Myocyte (in vitro differentiated cells): ENCODE results near the gene OR52R1. TPM values are rescaled to one million over a fixed set of nuclear protein-coding genes. Genes with fewer than 3 reads are reported as not detected.
"Not testable (repeated sequence)": the region's sequence is repeated elsewhere in the genome, so short reads cannot be mapped to it uniquely, and the experiment has no call there.

ENCODE experiments used
- DNase-seq: peaks from one replicate; pipeline ENCODE4 v3.0.0-alpha.2; 2012; ENCODE audit warnings: low read depth
- polyA plus RNA-seq: library from polyadenylated mRNA; unstranded; fragments of >200 nt; gene quantifications from one replicate; pipeline ENCODE4 v1.2.1, GENCODE V29; 2012; ENCODE audit warnings: missing spikeins
- total RNA-seq: library from RNA; depleted of rRNA; stranded (reverse); fragments of >200 nt; gene quantifications from 2 replicates; pipeline ENCODE4 v1.2.3, GENCODE V29; 2014

OR52R1 gene
- total RNA-seq: not detected in 2 replicates
- not detected for polyA plus RNA-seq

GRCh38 chr11:4804280-4804679 lies at the start of gene OR52R1:
Gene OR52R1 (minus strand): TSS chr11:4804380. CDS start chr11:4804380, 0 bp downstream.
- no peak for DNase-seq

GRCh38 chr11:4851033-4851432 lies 46.9 kb upstream of the OR52R1 start:
- no peak for DNase-seq

GRCh38 chr11:4848908-4849532 lies 44.8 kb upstream of the OR52R1 start, which contains the start of gene OR51S1:
Gene OR51S1 (minus strand): TSS chr11:4849208. CDS start chr11:4849208, 0 bp downstream.
- DNase-seq: no peak

GRCh38 chr11:4839851-4840549 lies 35.8 kb upstream of the OR52R1 start:
- DNase-seq: peak; percentile 3

- DNase-seq: no peak
Measured at GRCh38 chr11:4830909-4831308, 26.7 kb upstream of the OR52R1 start.

- no peak for DNase-seq
Measured at GRCh38 chr11:4830346-4830745, 26.2 kb upstream of the OR52R1 start.

GRCh38 chr11:4826425-4826824 lies 22.2 kb upstream of the OR52R1 start:
- DNase-seq: peak; percentile 9

GRCh38 chr11:4825132-4825531 lies 21.0 kb upstream of the OR52R1 start:
- DNase-seq: no peak

- no peak for DNase-seq
Measured at GRCh38 chr11:4821021-4821420, 16.8 kb upstream of the OR52R1 start, which contains the start of gene OR51F2. Gene OR51F2 (plus strand): TSS chr11:4821321. CDS start chr11:4821422, 101 bp downstream.

- DNase-seq: no peak
Measured at GRCh38 chr11:4809246-4809645, 5.1 kb upstream of the OR52R1 start.

- no peak for DNase-seq
Measured at GRCh38 chr11:4808476-4808875, 4.3 kb upstream of the OR52R1 start.

GRCh38 chr11:4801316-4801715 lies 2.9 kb downstream of the OR52R1 start:
- not testable (repeated sequence) for DNase-seq

- DNase-seq: no peak
Measured at GRCh38 chr11:4798427-4799183, 5.6 kb downstream of the OR52R1 start.

GRCh38 chr11:4797206-4797605 lies 7.0 kb downstream of the OR52R1 start:
- no peak for DNase-seq

GRCh38 chr11:4782454-4782853 lies 21.7 kb downstream of the OR52R1 start:
- no peak for DNase-seq

GRCh38 chr11:4769838-4770237 lies 34.3 kb downstream of the OR52R1 start, which contains the start of gene OR51F1:
Gene OR51F1 (minus strand): TSS chr11:4769938. CDS start chr11:4769938, 0 bp downstream.
- DNase-seq: no peak

- DNase-seq: no peak
Measured at GRCh38 chr11:4768094-4768493, 36.1 kb downstream of the OR52R1 start.

GRCh38 chr11:4766420-4767043 lies 37.6 kb downstream of the OR52R1 start:
- DNase-seq: no peak

GRCh38 chr11:4763096-4763495 lies 41.1 kb downstream of the OR52R1 start:
- DNase-seq: no peak
